Ishikawa (cell line): Measurements from ENCODE around the gene PKLR.

ENCODE experiments used
- CEBPB ChIP-seq: IDR thresholded peaks from 2 replicates; pipeline ENCODE4 v1.6.1; 2012
- CREB1 ChIP-seq: IDR thresholded peaks from 2 replicates; pipeline ENCODE4 v1.6.1; 2012; ENCODE audit warnings: low read depth
- EGR1 ChIP-seq: IDR thresholded peaks from 2 replicates; pipeline ENCODE4 v1.6.1; 2012
- EP300 ChIP-seq: IDR thresholded peaks from 2 replicates; pipeline ENCODE4 v1.6.1; 2012; ENCODE audit warnings: borderline replicate concordance
- FOXM1 ChIP-seq: IDR thresholded peaks from 2 replicates; pipeline ENCODE4 v1.6.1; 2012; ENCODE audit warnings: low read depth, borderline replicate concordance
- NFIC ChIP-seq: IDR thresholded peaks from 2 replicates; pipeline ENCODE4 v1.6.1; 2012
- RAD21 ChIP-seq: IDR thresholded peaks from 2 replicates; pipeline ENCODE4 v1.6.1; 2012; ENCODE audit warnings: low read depth
- TAF1 ChIP-seq: IDR thresholded peaks from 2 replicates; pipeline ENCODE4 v1.6.1; 2012; ENCODE audit warnings: low read depth, mild to moderate bottlenecking
- TCF12 ChIP-seq: IDR thresholded peaks from 2 replicates; pipeline ENCODE4 v1.6.1; 2012; ENCODE audit warnings: low read depth
- TEAD4 ChIP-seq: IDR thresholded peaks from 2 replicates; pipeline ENCODE4 v1.6.1; 2012
- YY1 ChIP-seq: IDR thresholded peaks from 2 replicates; pipeline ENCODE4 v1.6.1; 2012; ENCODE audit warnings: low read depth
- ZBTB7A ChIP-seq: IDR thresholded peaks from 2 replicates; pipeline ENCODE4 v1.6.1; 2012; ENCODE audit warnings: low read depth
- TF ChIP-seq, protein P1 (sequence below): IDR thresholded peaks from 2 replicates; pipeline ENCODE4 v1.6.1; 2012
- TF ChIP-seq, protein P2 (sequence below): IDR thresholded peaks from 2 replicates; pipeline ENCODE4 v1.6.1; 2012
- TF ChIP-seq, protein P3 (sequence below): IDR thresholded peaks from 2 replicates; pipeline ENCODE4 v1.6.1; 2012; ENCODE audit warnings: low read depth, mild to moderate bottlenecking

Gene PKLR

DNA sequence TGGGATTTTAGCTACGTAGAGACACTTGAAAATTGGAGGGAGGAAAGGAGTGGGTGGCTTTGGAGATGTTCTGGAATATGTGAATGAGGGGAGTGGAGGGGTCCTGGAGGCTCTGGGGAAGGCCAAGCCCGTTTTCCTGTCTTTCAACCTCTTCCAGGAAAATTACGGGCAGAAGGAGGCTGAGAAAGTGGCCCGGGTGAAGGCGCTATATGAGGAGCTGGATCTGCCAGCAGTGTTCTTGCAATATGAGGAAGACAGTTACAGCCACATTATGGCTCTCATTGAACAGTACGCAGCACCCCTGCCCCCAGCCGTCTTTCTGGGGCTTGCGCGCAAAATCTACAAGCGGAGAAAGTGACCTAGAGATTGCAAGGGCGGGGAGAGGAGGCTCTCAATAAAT lies 19.0 kb upstream of the PKLR start:
- TF ChIP-seq NFIC (no peak), YY1 (no peak), CREB1 (no peak), ZBTB7A (no peak), CEBPB (no peak), EP300 (no peak), TEAD4 (no peak), FOXM1 (no peak), EGR1 (no peak), RAD21 (no peak), TCF12 (no peak), TAF1 (no peak)
- TF ChIP-seq, protein P1, sequence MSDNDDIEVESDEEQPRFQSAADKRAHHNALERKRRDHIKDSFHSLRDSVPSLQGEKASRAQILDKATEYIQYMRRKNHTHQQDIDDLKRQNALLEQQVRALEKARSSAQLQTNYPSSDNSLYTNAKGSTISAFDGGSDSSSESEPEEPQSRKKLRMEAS, result no peak
- TF ChIP-seq, protein P2, sequence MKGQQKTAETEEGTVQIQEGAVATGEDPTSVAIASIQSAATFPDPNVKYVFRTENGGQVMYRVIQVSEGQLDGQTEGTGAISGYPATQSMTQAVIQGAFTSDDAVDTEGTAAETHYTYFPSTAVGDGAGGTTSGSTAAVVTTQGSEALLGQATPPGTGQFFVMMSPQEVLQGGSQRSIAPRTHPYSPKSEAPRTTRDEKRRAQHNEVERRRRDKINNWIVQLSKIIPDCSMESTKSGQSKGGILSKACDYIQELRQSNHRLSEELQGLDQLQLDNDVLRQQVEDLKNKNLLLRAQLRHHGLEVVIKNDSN, result no peak
- TF ChIP-seq, protein P3, sequence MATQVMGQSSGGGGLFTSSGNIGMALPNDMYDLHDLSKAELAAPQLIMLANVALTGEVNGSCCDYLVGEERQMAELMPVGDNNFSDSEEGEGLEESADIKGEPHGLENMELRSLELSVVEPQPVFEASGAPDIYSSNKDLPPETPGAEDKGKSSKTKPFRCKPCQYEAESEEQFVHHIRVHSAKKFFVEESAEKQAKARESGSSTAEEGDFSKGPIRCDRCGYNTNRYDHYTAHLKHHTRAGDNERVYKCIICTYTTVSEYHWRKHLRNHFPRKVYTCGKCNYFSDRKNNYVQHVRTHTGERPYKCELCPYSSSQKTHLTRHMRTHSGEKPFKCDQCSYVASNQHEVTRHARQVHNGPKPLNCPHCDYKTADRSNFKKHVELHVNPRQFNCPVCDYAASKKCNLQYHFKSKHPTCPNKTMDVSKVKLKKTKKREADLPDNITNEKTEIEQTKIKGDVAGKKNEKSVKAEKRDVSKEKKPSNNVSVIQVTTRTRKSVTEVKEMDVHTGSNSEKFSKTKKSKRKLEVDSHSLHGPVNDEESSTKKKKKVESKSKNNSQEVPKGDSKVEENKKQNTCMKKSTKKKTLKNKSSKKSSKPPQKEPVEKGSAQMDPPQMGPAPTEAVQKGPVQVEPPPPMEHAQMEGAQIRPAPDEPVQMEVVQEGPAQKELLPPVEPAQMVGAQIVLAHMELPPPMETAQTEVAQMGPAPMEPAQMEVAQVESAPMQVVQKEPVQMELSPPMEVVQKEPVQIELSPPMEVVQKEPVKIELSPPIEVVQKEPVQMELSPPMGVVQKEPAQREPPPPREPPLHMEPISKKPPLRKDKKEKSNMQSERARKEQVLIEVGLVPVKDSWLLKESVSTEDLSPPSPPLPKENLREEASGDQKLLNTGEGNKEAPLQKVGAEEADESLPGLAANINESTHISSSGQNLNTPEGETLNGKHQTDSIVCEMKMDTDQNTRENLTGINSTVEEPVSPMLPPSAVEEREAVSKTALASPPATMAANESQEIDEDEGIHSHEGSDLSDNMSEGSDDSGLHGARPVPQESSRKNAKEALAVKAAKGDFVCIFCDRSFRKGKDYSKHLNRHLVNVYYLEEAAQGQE, result no peak

DNA sequence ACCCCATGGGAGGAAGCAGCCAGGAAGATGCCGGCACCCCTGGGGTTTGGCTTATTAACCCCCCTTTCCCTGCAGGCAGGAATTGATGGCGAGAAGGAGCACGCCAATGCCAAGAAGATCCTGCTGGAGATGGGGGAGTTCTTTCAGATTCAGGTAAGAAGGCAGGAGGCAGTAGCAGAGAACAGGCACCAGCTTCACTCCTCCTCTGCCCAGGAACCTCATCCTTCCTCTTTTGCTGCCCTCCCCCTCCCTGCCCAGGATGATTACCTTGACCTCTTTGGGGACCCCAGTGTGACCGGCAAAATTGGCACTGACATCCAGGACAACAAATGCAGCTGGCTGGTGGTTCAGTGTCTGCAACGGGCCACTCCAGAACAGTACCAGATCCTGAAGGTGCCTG lies 18.3 kb upstream of the PKLR start:
- TF ChIP-seq TEAD4 (no peak), YY1 (no peak), FOXM1 (no peak), NFIC (no peak), RAD21 (no peak), TAF1 (no peak), EGR1 (no peak), CREB1 (no peak), TCF12 (no peak), EP300 (no peak), CEBPB (no peak), ZBTB7A (no peak)
- TF ChIP-seq, protein P2, result no peak
- TF ChIP-seq, protein P1, result no peak
- TF ChIP-seq, protein P3, result no peak

DNA sequence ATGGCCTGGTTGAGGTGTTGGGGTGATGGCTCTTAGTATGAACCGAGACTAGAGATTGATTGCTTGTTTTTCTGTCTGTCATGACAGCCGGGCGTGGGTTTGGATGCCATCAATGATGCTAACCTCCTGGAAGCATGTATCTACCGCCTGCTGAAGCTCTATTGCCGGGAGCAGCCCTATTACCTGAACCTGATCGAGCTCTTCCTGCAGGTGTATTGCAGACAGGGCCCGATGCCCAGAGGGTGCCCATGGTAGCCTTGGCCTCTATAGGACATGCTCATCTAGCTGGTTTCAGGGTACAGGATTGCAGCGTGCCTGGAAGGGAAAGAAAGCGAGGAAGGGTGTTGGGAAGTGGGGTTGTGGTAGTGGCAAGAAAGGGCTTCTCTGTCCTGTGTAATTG lies 16.8 kb upstream of the PKLR start:
- no peak for TF ChIP-seq FOXM1
- no peak for TF ChIP-seq EP300
- TF ChIP-seq, protein P1, result no peak
- TF ChIP-seq TEAD4, result no peak
- no peak for TF ChIP-seq TCF12
- TF ChIP-seq YY1, result no peak
- no peak for TF ChIP-seq EGR1
- TF ChIP-seq NFIC, result no peak
- TF ChIP-seq, protein P2, result no peak

DNA sequence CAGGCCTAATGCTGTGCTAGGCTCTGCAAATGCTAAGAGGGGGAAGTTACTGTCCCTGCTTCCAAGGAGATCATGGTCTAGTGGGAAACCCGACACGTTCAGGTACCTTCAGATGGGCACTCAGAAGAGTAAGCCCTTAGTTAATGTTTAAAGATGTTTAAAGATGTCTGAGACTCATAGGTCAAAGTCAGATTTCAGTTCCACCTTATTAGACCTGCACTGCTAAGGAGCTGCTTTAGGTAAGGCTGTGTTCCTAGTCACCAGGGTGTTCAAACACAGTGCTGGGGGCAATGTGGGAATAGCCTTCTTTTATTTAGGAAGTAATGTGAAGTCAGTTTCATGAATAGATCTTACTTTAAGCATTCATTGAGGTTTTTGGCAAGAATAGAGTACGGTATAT lies 15.7 kb upstream of the PKLR start:
- TF ChIP-seq TEAD4, result no peak
- TF ChIP-seq CREB1, result no peak
- no peak for TF ChIP-seq ZBTB7A
- TF ChIP-seq, protein P3, result no peak
